Activated CD4-positive, CD25-positive, alpha-beta regulatory T cell treated with anti-CD3 and anti-CD28 coated beads, Interleukin-2, amount 50 U/mL, for 16 hours (primary cell): ENCODE measurements around the gene ADNP.
"Not testable (repeated sequence)": the region's sequence is repeated elsewhere in the genome, so short reads cannot be mapped to it uniquely, and the experiment has no call there.

Source experiments
- DNase-seq: peaks from one replicate; pipeline ENCODE4 v3.0.0-alpha.2; 2020; ENCODE audit warnings: low read depth, low spot score

The ADNP gene

GRCh38 chr20:50931306-50932015 is at the start of gene ADNP:
Gene ADNP (minus strand): TSS chr20:50931437. CDS start chr20:50903996, 27,441 bp downstream.
- DNase-seq: peak; percentile 77

DNA sequence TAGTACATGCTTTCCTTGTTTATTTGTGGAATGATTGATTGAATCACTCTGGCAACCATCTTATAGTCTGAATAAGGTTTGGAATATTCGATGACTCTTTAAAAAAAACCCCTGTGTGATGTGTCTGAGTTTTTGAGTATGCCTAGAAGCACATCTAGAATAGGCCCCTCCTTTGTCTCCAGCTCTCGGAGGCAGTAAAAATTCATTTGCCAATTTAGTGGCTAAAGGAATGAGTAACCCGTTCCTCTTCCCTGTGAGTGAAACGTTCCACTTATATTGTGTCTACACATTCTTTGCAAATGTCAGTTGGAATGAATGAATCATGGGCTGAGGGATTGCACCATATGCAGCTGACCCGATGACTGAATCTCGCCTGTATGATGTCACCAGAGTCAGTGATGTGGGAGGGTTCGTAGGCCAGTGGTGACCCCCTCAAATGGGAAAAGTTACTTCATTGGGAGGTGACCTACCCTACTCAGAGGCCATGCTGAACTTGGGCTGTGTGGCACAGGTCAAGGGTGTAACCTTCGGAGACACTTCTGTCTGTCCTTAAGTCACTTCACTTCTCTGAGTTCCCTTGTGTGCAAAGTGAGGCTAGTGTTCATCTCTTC is 48.9 kb upstream of the ADNP start:
- no peak for DNase-seq

DNA sequence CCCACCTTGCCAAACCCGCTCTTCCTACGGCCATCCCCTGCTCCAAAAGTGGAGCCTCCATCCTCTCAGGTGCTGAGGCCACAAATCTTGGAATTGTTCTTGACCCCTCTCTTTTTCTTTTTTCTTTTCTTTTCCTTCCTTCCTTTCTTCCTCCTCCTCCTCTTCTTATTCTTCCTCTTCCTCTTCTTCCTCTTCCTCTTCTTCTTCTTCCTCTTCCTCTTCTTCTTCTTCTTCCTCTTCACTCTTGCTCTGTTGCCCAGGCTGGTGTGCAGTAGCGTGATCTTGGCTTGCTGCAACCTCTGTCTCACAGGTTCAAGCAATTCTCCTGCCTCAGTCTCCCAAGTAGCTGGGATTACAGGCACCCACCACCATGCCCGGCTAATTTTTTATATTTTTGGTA is 47.3 kb upstream of the ADNP start:
- DNase-seq: not testable (repeated sequence)

GRCh38 chr20:50977066-50978021 is 46.1 kb upstream of the ADNP start:
- no peak for DNase-seq

DNA sequence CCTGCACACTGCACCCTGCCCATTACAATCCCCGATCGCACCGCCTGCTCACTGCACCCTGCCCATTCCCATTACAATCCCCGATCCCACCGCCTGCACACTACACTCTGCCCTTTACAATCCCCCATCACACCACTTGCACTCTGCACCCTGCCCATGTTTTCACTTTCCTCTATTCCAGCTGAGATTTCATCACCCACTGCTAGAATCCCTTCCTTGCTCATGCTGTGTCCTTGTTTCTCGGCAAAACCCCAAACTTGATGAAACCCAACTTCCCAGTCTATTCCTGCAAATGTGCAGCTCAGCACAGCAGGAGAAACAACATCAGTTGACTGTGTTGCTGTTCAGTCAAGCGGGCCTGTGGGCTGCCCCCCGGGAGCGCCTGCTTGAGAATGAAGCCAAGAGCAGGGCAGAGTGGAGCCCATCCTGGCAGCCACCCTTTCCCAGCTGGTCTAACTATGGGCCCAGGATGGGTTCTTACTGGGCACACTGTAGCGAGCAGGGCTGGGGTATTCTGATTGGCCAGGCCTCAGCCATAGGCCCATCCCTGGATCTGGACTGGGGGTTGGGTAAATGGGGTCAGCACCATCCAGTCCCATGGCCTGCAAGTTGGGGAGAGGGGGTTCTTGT is 44.6 kb upstream of the ADNP start:
- no peak for DNase-seq

DNA sequence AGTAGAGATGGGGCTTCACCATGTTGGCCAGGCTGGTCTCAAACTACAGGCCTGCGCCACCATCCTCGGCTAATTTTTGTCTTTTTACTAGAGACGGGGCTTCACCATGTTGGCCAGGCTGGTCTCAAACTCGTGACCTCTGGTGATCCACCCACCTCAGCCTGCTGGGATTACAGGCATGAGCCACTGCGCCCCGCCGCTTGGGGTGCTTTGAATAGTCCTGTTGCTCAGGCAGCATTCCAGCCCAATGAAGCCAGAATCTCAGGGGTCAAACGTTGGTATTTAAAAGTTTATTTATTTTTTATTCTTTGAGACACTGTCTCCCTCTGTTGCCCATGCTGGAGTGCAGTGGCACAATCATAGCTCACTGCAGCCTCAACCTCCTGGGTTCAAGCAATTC is 38.7 kb upstream of the ADNP start:
- no peak for DNase-seq

DNA sequence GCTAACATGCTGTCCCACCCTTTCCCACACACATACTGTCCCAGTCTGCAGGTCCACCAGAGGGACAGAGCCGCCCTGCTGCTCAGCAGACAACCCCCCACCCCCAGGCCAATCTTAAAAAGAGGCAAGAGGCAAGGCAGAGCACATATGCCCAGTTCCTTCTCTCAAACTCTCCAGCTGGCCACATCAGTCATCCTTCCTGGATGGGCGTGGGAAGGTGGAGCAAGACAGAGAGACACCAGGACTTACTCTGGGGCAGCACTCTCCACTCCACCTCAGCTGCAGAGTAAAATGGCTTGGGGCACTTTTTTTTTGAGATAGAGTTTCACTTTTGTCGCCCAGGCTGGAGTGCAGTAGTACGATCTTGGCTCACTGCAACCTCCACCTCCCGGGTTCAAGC is 38.2 kb upstream of the ADNP start:
- DNase-seq: no peak

- DNase-seq: no peak
These were observed 37.1 kb upstream of the ADNP start for GRCh38 chr20:50968289-50968688.

DNA sequence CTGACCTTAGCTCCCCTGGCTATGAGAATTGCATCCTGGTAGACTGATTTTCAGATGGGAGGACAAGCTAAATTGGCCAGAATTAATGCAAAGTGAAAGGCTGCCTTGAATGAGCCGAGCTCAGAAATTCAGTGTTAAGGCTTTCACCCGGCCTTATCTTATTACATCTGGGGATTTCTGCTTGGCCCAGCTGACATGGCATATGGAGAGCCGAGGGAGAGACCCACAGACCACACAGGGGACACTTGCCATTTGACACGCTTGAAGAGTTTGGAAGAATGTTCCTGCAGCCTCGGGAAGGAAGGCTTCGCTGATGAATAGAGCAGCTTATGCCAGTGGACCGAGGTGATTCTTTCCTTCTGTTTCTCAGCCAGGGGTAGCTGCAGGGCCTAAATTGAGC is 36.3 kb upstream of the ADNP start:
- no peak for DNase-seq

GRCh38 chr20:50959543-50960126 is 28.4 kb upstream of the ADNP start:
- no peak for DNase-seq

DNA sequence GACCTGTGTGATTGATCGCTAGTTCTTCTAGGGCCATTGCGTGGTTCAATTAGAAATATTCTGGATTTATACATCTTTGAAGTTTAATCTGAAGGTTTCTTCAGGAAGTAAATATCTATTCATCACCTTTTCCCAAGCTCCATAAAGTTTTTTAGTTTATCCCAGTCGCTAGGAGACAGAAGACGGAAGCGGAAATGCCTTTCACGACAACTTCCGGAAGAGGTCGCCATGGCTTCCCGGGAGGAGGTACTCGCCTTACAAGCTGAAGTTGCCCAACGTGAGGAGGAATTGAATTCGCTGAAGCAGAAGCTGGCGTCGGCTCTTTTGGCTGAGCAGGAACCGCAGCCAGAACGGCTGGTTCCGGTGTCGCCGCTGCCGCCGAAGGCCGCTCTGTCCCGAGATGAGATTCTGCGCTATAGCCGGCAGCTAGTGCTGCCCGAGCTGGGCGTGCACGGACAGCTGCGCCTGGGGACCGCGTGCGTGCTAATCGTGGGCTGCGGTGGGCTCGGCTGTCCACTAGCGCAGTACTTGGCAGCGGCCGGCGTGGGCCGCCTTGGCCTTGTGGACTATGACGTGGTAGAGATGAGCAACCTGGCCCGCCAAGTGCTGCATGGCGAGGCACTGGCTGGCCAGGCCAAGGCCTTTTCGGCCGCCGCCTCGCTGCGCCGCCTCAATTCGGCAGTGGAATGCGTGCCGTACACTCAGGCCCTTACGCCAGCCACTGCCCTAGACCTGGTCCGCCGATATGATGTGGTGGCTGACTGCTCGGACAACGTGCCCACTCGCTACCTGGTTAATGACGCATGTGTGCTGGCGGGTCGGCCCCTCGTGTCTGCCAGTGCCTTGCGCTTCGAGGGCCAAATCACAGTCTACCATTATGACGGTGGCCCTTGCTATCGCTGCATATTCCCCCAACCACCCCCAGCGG is 27.6 kb upstream of the ADNP start, which contains the start of gene MOCS3:
Gene MOCS3, plus strand, starts transcription at position 204 of the 928 bp plus-strand sequence. Its CDS starts 25 bp downstream, at position 229.
- peak; percentile 72 for DNase-seq

GRCh38 chr20:50957798-50958614 is 26.8 kb upstream of the ADNP start, which contains the start of gene DPM1:
Gene DPM1 (minus strand): TSS chr20:50958532. CDS start chr20:50958523, 9 bp downstream.
- peak; percentile 84 for DNase-seq

DNA sequence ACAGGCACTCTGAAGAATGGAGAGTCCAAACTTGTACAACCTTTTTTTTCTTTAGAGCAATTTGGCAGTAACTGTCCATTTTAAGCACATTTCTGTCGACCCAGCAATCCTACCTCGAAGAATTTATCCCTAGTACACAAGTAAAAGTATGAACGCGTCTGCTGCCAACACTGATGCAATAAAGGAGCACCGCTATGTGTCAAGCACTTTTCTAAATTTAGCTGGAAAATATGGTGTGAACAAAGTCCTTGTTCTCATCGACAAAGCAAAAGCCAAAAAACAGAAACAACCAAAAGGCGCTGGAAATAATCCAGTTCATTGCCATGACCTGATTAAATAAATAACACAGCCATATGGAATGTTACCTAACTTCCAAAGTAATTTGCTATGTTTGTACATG is 26.0 kb upstream of the ADNP start:
- no peak for DNase-seq

DNA sequence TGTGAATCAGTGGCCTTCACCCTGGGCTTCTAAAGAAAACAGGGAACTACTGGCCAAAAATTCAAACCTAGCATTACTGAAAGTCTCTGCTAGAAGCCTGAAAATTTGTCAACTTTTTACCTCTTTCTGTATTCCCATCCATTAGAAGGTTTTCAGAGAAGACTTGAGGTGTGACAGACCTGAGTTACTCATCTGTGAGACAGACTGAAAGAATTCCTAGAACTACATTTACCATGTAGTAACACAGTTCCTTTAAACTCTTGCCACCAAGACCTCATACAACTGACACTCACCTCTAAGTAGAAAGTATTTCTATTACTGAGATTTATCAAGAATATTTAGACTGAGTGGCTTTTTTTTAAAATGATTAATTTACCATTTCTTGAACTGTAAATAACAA is 22.6 kb upstream of the ADNP start:
- no peak for DNase-seq

DNA sequence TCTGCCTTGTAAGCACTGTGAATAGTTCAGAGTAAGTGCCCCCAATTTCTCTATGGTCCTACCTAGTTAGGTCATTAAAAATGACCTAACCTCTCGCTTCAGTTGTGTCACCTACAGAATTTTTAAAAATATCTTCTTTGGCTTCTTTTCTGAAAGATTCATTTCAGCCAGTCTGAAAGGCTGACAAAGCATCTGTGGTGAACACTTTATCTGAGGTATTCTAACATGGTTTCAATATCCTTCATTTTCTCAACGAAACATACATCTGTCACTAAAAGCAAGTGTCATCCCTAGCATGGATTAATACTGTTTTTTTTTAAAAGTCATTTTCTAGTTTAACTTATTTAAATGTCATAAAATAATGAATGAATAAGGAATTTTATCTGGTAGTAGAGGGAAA is 22.0 kb upstream of the ADNP start:
- DNase-seq: no peak

DNA sequence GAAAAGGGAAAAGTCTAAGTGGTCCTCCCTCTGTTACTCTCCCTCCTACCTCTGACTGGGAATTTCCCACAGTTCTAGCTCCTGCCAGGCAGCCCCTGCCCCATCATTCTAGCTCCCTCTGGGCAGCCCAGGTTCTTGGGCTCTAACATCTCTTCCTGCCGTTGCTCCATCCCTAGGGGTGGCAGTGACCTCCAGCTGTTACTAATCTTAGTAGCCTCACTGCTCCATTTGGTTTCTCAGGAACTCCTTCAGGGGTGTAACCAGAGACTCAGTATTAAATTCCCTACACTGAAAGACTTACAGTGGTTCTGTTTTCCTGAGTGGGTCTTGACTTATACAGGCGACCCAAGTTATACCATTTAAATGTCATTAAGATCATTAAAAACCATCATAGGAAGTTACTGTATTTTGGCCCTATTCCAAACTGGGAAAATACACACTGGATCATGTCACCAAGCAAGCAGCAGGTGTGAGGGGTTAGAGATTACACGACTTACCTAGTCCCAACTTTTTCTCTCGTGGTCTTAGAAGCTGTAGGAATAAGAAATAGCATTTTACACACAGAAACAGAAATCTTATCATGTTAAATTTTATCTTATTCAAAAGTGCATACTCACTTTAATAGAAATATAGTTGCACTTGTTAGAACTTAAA is 17.0 kb upstream of the ADNP start:
- DNase-seq: no peak

GRCh38 chr20:50943069-50943468 is 11.8 kb upstream of the ADNP start:
- DNase-seq: no peak

GRCh38 chr20:50933589-50933988 is 2.4 kb upstream of the ADNP start:
- no peak for DNase-seq
